SK-N-SH (cell line): ENCODE measurements around the gene SMARCC1. TPM values are rescaled to one million over a fixed set of nuclear protein-coding genes. Genes with fewer than 3 reads are reported as not detected.

Source experiments
- CTCF ChIA-PET: fragments of 300-600, 350-600 bp; formaldehyde crosslinking; extraction: SDS; loops from one replicate; lab custom pipeline; 2021; lab: Yijun Ruan, JAX
- POLR2A ChIA-PET: fragments of 350-600 bp; sonication (Branson Sonifier 250); formaldehyde crosslinking; extraction: SDS; loops from one replicate; lab custom pipeline; 2020; ENCODE audit warnings: antibody characterized with exemption, inconsistent platforms; lab: Yijun Ruan, JAX
- DNase-seq: peaks from one replicate; pipeline ENCODE4 v3.0.0; 2012
- H2AFZ ChIP-seq: fragments of 200-600 bp; sonication (generic); 2 replicates; pipeline ENCODE4 v1.8.1; 2016; ENCODE audit warnings: antibody characterized with exemption, mild to moderate bottlenecking, low read depth
- H3F3A ChIP-seq: fragments of 200-600 bp; sonication (generic); replicated peaks from 2 replicates; pipeline ENCODE3; 2016; ENCODE audit warnings: antibody characterized with exemption, mild to moderate bottlenecking; ENCODE audit not compliant: insufficient read depth
- H3K27ac ChIP-seq, 2 experiments: fragments of 200-500 bp in 1 of 2; fragments of 200-600 bp in 1 of 2; sonication (Bioruptor generic) in 1 of 2; sonication (generic), shearing (Covaris generic) in 1 of 2; 2 replicates each; pipeline versions ENCODE4 v1.5.1 to v1.6.1; 2014 to 2016; ENCODE audit warnings: low read depth in 2 of 2, inconsistent platforms in 1 of 2, low read length in 1 of 2, mild to moderate bottlenecking in 1 of 2, mixed read lengths in 1 of 2
- H3K27me3 ChIP-seq: fragments of 200-600 bp; sonication (generic), shearing (Covaris generic); 2 replicates; pipeline ENCODE4 v1.6.1; 2016; ENCODE audit warnings: mixed run types; ENCODE audit not compliant: insufficient read depth
- H3K36me3 ChIP-seq, 2 experiments: fragments of 200-500 bp in 1 of 2; fragments of 200-600 bp in 1 of 2; sonication (Bioruptor generic) in 1 of 2; sonication (generic) in 1 of 2; replicated peaks in 1 of 2; 2 replicates each; pipeline versions ENCODE3 to v1.5.1; 2014 to 2016; ENCODE audit warnings: low read length in 1 of 2, mild to moderate bottlenecking in 1 of 2; ENCODE audit not compliant: insufficient read depth in 2 of 2, control insufficient read depth in 1 of 2
- H3K4me1 ChIP-seq, 2 experiments: fragments of 200-500 bp in 1 of 2; fragments of 200-600 bp in 1 of 2; sonication (Bioruptor generic) in 1 of 2; sonication (generic), shearing (Covaris generic) in 1 of 2; 2 replicates each; pipeline versions ENCODE4 v1.5.1 to v1.6.1; 2014 to 2016; ENCODE audit warnings: low read depth in 1 of 2, low read length in 1 of 2, mixed run types in 1 of 2; ENCODE audit not compliant: insufficient read depth in 2 of 2, control insufficient read depth in 1 of 2
- H3K4me2 ChIP-seq: fragments of 200-600 bp; sonication (generic), shearing (Covaris generic); 2 replicates; pipeline ENCODE4 v1.6.1; 2017; ENCODE audit warnings: mixed run types
- H3K4me3 ChIP-seq, 2 experiments: fragments of 200-500 bp in 1 of 2; fragments of 200-600 bp in 1 of 2; sonication (Bioruptor generic) in 1 of 2; sonication (generic), shearing (Covaris generic) in 1 of 2; 2 replicates each; pipeline versions ENCODE4 v1.5.1 to v1.8.1; 2014 to 2016; ENCODE audit warnings: low read depth in 2 of 2, inconsistent platforms in 1 of 2, low read length in 1 of 2, mild to moderate bottlenecking in 1 of 2, mixed read lengths in 1 of 2, moderate library complexity in 1 of 2
- H3K79me2 ChIP-seq: fragments of 200-600 bp; sonication (generic); 2 replicates; pipeline ENCODE4 v1.8.1; 2017; ENCODE audit warnings: mild to moderate bottlenecking; ENCODE audit not compliant: insufficient read depth
- H3K9ac ChIP-seq: fragments of 200-600 bp; sonication (generic); 2 replicates; pipeline ENCODE4 v1.6.1; 2017; ENCODE audit warnings: mixed run types
- H3K9me2 ChIP-seq: fragments of 200-600 bp; sonication (generic); 2 replicates; pipeline ENCODE4 v1.6.1; 2017; ENCODE audit warnings: mixed run types
- H3K9me3 ChIP-seq: fragments of 200-600 bp; sonication (generic); 2 replicates; pipeline ENCODE4 v1.6.1; 2017; ENCODE audit warnings: mixed run types, mild to moderate bottlenecking, moderate library complexity
- H4K20me1 ChIP-seq: fragments of 200-600 bp; sonication (generic); 2 replicates; pipeline ENCODE4 v1.6.1; 2017; ENCODE audit warnings: mild to moderate bottlenecking, mixed run types; ENCODE audit not compliant: insufficient read depth
- CHD2 ChIP-seq: fragments of 150-350 bp; IDR thresholded peaks from 2 replicates; pipeline ENCODE4 v1.6.1; 2018; ENCODE audit warnings: low read length; ENCODE audit not compliant: partially characterized antibody
- EP300 ChIP-seq, 2 experiments: IDR thresholded peaks; 2 replicates each; pipeline versions ENCODE4 v1.4.0 to v1.6.1; 2012; ENCODE audit warnings: borderline replicate concordance in 1 of 2, low read depth in 1 of 2, low read length in 1 of 2
- FOXJ3 ChIP-seq: sonication (generic); formaldehyde crosslinking; IDR thresholded peaks from 2 replicates; pipeline ENCODE4 v1.5.1; 2020; ENCODE audit warnings: mild to moderate bottlenecking, missing genetic modification reagents
- FOXM1 ChIP-seq: IDR thresholded peaks from 2 replicates; pipeline ENCODE4 v1.4.0; 2012; ENCODE audit warnings: low read depth, mild to moderate bottlenecking
- MEF2A ChIP-seq: IDR thresholded peaks from 2 replicates; pipeline ENCODE4 v1.4.0; 2012; ENCODE audit warnings: low read depth, borderline replicate concordance
- RAD21 ChIP-seq: IDR thresholded peaks from 2 replicates; pipeline ENCODE4 v1.6.1; 2012; ENCODE audit warnings: mild to moderate bottlenecking, low read length
- USF1 ChIP-seq: IDR thresholded peaks from 2 replicates; pipeline ENCODE4 v1.4.0; 2012; ENCODE audit warnings: low read depth, borderline replicate concordance
- YY1 ChIP-seq: IDR thresholded peaks from 2 replicates; pipeline ENCODE4 v1.4.0; 2012; ENCODE audit warnings: low read depth, mild to moderate bottlenecking
- WGBS: methylation state at CpG from one replicate; pipeline ENCODE4 v1.1.6; 2017; ENCODE audit warnings: low lambda C conversion rate; 5-methylcytosine and 5-hydroxymethylcytosine counted together
- polyA plus RNA-seq, 3 experiments: library from polyadenylated mRNA; depleted of rRNA; stranded (reverse); fragments of >200 nt; gene quantifications; 2 replicates each; pipeline ENCODE4 v1.2.3, GENCODE V29; 2012
- TF ChIP-seq, protein P1 (sequence below): IDR thresholded peaks from 2 replicates; pipeline ENCODE4 v1.6.1; 2012; ENCODE audit warnings: mild to moderate bottlenecking, low read depth, low read length, moderate library complexity
- TF ChIP-seq, protein P2 (sequence below): IDR thresholded peaks from 2 replicates; pipeline ENCODE4 v1.4.0; 2012; ENCODE audit warnings: low read depth, borderline replicate concordance
- TF ChIP-seq, protein P3 (sequence below): fragments of 200-600 bp; sonication (generic); IDR thresholded peaks from 2 replicates; pipeline ENCODE4 v1.6.1; 2017; ENCODE audit warnings: antibody characterized with exemption, mild to moderate bottlenecking, moderate library complexity
- TF ChIP-seq, protein P4 (sequence below): IDR thresholded peaks from 2 replicates; pipeline ENCODE4; 2012

The SMARCC1 gene
- polyA plus RNA-seq, 1 of the 3 experiments (the other 2 are of a cell fraction), result 16.5 TPM

DNA sequence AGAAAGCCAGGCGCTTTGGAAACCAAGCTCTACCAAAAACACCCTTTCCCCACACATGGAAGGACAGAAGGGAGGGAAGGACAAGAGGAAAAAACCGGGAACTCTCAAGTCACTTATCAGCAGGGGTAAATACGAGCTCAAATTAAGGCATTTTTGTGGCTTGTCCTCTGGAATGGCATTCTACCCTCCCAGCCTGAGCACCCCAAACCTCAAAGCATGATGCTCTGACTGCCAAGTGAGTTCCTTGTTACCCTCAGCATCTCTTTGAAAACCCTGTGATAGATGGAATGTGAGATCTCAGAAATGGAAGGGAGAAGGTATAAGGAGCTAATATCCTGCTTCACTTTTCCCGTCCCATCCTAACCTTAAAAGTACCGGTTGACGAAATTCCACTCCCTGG lies 194.9 kb downstream of the SMARCC1 start (continued):
- TF ChIP-seq, protein P1, sequence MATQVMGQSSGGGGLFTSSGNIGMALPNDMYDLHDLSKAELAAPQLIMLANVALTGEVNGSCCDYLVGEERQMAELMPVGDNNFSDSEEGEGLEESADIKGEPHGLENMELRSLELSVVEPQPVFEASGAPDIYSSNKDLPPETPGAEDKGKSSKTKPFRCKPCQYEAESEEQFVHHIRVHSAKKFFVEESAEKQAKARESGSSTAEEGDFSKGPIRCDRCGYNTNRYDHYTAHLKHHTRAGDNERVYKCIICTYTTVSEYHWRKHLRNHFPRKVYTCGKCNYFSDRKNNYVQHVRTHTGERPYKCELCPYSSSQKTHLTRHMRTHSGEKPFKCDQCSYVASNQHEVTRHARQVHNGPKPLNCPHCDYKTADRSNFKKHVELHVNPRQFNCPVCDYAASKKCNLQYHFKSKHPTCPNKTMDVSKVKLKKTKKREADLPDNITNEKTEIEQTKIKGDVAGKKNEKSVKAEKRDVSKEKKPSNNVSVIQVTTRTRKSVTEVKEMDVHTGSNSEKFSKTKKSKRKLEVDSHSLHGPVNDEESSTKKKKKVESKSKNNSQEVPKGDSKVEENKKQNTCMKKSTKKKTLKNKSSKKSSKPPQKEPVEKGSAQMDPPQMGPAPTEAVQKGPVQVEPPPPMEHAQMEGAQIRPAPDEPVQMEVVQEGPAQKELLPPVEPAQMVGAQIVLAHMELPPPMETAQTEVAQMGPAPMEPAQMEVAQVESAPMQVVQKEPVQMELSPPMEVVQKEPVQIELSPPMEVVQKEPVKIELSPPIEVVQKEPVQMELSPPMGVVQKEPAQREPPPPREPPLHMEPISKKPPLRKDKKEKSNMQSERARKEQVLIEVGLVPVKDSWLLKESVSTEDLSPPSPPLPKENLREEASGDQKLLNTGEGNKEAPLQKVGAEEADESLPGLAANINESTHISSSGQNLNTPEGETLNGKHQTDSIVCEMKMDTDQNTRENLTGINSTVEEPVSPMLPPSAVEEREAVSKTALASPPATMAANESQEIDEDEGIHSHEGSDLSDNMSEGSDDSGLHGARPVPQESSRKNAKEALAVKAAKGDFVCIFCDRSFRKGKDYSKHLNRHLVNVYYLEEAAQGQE, result no peak
- TF ChIP-seq, protein P2, sequence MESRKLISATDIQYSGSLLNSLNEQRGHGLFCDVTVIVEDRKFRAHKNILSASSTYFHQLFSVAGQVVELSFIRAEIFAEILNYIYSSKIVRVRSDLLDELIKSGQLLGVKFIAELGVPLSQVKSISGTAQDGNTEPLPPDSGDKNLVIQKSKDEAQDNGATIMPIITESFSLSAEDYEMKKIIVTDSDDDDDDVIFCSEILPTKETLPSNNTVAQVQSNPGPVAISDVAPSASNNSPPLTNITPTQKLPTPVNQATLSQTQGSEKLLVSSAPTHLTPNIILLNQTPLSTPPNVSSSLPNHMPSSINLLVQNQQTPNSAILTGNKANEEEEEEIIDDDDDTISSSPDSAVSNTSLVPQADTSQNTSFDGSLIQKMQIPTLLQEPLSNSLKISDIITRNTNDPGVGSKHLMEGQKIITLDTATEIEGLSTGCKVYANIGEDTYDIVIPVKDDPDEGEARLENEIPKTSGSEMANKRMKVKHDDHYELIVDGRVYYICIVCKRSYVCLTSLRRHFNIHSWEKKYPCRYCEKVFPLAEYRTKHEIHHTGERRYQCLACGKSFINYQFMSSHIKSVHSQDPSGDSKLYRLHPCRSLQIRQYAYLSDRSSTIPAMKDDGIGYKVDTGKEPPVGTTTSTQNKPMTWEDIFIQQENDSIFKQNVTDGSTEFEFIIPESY, result no peak
- TF ChIP-seq EP300 (IDR thresholded peaks at IDR 0.05; ENCODE audit: borderline replicate concordance in 1 of 2, low read depth in 1 of 2, low read length in 1 of 2), result no peak

DNA sequence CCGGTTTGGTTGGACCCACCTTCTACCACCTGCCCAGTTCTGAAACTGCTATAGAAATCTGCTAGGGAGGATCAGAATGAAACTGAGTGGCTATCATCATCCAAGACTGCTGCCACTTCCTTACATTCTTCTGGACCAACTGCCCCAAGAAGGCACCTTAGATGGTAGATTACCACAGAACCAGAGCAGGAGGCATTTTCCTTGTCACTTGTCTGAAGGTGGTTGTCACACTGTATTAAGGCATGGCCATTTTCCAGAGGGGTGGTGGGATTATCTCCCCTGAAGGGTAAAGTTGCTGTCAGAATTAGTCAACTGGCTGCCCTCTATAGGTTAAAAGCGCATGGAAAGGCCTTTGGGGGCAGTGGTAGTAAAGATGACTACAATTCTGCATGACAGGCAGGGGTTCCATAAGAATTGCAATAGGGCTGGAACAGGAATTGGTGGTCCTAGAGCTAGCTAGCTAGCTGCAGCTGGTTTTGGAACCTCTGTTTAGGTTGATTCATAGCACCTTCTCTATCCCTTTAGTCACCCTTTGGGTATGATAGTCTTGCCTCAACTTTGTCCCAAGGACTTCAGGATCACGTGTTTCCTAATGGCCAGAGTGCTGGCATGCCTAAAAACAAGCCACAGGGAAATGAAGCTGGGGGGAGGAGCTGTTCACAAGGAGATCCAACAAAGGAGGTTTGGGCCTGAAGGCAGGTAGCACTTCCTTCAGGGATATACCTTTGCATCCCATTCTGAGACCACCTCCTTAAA lies 198.2 kb downstream of the SMARCC1 start:
- Histone ChIP-seq H3K36me3 (peaks cover 29 to 39% of the 10 kb centered on the region in 2 experiments), H2AFZ (no peak overlapping the region), H3K79me2 (no peaks in the 10 kb centered on the region), H3K9ac (no peak overlapping the region), H3K4me2 (no peak overlapping the region), H3K9me3 (no peaks in the 10 kb centered on the region), H4K20me1 (no peaks in the 10 kb centered on the region), H3K27ac (no peak overlapping the region), H3K9me2 (no peaks in the 10 kb centered on the region), H3K4me3 (no peak overlapping the region), H3K27me3 (peaks cover 7% of the 10 kb centered on the region; the same call in 1 of the 2 replicates), H3F3A (peaks cover 15% of the 10 kb centered on the region), H3K4me1 (peaks cover 0 to 8% of the 10 kb centered on the region in 2 experiments; a peak in 1 of 4 replicates)
- ChIA-PET POLR2A (no interaction called here), CTCF (no interaction called here)
- WGBS, result 100% methylated on average over 2 of the region's 3 CpGs
- DNase-seq, result no peak
- TF ChIP-seq, protein P2, result no peak
- no peak for TF ChIP-seq YY1
- TF ChIP-seq, protein P3, sequence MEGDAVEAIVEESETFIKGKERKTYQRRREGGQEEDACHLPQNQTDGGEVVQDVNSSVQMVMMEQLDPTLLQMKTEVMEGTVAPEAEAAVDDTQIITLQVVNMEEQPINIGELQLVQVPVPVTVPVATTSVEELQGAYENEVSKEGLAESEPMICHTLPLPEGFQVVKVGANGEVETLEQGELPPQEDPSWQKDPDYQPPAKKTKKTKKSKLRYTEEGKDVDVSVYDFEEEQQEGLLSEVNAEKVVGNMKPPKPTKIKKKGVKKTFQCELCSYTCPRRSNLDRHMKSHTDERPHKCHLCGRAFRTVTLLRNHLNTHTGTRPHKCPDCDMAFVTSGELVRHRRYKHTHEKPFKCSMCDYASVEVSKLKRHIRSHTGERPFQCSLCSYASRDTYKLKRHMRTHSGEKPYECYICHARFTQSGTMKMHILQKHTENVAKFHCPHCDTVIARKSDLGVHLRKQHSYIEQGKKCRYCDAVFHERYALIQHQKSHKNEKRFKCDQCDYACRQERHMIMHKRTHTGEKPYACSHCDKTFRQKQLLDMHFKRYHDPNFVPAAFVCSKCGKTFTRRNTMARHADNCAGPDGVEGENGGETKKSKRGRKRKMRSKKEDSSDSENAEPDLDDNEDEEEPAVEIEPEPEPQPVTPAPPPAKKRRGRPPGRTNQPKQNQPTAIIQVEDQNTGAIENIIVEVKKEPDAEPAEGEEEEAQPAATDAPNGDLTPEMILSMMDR, result no peak
- no peak for TF ChIP-seq CHD2
- no peak for TF ChIP-seq FOXM1
- TF ChIP-seq RAD21, result no peak
- TF ChIP-seq FOXJ3, result no peak
- TF ChIP-seq MEF2A, result no peak
- TF ChIP-seq, protein P1, result no peak
- TF ChIP-seq, protein P4, sequence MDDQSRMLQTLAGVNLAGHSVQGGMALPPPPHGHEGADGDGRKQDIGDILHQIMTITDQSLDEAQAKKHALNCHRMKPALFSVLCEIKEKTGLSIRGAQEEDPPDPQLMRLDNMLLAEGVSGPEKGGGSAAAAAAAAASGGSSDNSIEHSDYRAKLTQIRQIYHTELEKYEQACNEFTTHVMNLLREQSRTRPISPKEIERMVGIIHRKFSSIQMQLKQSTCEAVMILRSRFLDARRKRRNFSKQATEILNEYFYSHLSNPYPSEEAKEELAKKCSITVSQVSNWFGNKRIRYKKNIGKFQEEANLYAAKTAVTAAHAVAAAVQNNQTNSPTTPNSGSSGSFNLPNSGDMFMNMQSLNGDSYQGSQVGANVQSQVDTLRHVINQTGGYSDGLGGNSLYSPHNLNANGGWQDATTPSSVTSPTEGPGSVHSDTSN, result no peak
- no peak for TF ChIP-seq USF1
